Fibroblast of skin of back (primary cell): ENCODE data around the gene SLC22A3.
"Not testable (repeated sequence)": the region's sequence is repeated elsewhere in the genome, so short reads cannot be mapped to it uniquely, and the experiment has no call there.

ENCODE experiments used
- DNase-seq: peaks from one replicate; pipeline ENCODE4 v3.0.0-alpha.2; 2013

Gene SLC22A3

GRCh38 chr6:160449787-160450186 is 101.6 kb downstream of the SLC22A3 start:
- not testable (repeated sequence) for DNase-seq

DNA sequence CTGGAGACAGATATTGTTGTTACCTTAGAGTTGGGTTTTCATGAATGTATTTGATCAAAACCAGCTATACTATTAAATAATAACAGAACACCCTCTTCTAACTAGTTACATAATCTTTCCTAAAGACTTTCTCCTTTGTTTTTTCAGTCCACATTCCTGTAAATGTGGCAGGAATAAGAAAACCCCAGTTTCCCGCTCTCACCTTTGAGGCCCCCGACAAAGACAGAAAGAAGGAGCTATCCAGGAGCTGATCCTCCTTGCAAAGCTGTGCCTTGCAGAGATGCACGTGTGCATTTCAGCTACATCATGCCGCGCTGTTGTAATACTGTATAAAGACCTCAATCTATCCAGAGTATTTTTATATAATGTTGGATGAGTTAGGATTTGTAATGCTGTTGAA is 102.7 kb downstream of the SLC22A3 start:
- no peak for DNase-seq

GRCh38 chr6:160454303-160454702 is 106.1 kb downstream of the SLC22A3 start:
- no peak for DNase-seq

- DNase-seq: no peak
Measured at GRCh38 chr6:160455081-160455480, 106.9 kb downstream of the SLC22A3 start.

GRCh38 chr6:160455541-160456213 is 107.5 kb downstream of the SLC22A3 start:
- DNase-seq: peak; percentile 46

DNA sequence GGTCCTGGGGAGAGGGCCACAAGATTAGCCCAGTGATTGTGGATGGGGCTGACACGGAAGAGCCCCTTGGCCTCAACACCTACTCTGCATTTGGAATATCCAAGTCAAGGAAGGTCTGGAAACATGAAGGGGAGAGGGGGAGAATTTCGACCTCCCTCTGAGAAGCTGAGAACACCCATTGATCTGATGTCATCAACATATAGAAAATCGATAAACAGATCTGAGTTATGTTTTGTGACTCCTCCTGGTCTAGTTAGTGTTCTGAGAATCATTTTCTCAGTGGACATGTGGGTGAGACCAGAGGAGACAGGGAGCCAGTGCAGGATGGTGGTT is 108.0 kb downstream of the SLC22A3 start:
- DNase-seq: no peak

GRCh38 chr6:160457823-160458222 is 109.6 kb downstream of the SLC22A3 start:
- DNase-seq: no peak

DNA sequence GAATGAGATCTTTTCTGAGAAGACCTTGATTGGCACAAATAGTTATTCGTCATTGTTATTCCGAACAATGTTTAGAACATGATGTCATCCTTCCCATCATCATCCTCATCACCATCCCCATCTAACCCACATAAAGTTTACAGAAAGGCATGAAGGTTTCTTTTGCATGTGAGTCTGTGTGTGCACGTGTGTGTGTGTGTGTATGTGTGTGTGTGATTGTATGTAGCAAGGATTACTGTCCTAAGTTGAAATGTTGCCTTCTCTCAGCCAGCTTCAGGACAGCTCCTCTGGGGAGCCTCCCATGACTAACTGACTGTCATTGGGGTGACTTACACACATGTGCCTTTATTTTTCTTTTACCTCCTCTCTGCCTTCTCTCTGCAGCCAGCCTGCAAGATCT is 113.5 kb downstream of the SLC22A3 start:
- DNase-seq: peak; percentile 33

DNA sequence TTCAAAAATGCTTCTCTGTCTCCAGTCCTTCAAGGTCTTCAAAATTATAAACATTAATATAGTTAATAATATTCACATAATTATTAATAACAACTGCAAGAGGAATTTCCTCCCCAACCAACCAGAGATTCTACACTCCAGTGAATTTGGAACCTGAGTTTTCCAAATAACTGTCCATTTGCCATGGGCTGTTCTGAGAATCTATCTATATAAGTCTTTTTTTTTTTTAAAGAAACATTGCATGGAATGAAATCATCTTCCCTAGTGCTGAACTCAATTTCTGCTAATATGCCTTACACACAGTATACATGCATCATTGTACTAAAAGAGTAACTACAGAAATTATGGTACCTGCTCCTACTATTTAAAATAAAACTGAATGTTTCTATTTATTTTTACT is 113.9 kb downstream of the SLC22A3 start:
- no peak for DNase-seq

DNA sequence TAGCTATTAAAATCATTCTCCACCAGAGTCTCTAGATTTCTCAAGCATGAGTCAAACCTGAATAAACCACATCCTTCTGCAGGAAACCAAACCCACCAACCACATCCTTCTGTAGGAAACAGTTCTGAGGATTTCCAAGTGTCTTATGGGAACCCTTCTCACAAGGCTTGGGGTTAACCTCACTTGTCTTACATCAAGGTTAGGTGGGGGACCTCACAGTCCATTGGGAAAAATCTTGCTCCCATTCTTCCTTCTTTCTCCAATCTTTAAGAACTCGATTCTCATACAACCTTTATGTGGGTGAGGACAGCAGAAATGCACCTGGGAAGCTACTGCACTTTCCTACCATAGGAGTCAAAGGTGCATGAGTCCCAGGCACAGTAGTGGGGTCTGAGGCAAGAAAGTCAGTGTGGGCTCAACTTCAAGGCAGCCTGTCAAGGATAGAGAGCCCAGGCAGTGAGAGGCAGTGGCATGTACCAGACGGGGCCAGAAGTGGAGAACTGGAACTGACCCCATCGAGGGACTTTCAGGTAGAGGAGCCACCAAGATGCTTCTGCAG is 114.5 kb downstream of the SLC22A3 start:
- peak; percentile 90 for DNase-seq

GRCh38 chr6:160464744-160465143 is 116.6 kb downstream of the SLC22A3 start:
- DNase-seq: no peak

- not testable (repeated sequence) for DNase-seq
Measured at GRCh38 chr6:160467261-160467871, 119.2 kb downstream of the SLC22A3 start.

DNA sequence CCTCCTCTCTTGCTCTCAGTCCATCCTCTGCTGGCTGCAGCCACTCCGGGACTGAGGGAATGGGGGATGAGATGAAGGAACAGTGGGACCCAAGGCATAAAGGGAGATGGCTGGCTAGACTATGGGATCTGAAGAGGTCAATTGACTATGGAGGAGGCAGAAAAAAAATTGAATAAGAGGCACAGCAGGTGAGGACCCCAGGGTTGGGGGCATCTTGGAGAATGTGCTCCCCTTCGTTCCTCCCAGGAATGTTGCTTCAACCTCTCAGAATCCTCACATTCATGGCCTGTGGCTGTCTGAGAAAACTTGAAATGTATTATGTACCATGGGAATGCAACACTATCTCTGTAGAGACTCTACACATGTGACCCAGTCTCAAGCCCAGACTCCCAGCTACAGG is 121.0 kb downstream of the SLC22A3 start:
- DNase-seq: no peak

DNA sequence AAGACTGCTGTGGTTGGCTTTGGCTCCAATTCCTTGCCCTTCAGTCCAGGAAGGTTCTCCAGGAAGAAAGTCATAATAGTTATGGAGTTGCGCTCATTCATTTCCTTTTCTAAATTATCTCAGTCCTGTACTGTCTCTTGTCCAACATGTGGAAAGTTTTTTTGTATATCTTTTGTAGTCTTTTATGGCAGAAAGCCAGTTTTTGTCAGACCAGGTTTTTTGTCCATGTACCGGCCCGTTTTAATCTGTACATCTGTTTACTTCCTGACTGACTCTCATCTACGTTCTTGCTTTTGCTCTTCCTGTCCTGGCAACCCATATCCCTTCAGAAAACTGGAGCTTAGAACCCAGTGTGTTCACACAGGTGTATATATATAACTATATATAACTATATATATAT is 127.9 kb downstream of the SLC22A3 start:
- DNase-seq: not testable (repeated sequence)

- not testable (repeated sequence) for DNase-seq
Measured at GRCh38 chr6:160477072-160477471, 128.9 kb downstream of the SLC22A3 start.

DNA sequence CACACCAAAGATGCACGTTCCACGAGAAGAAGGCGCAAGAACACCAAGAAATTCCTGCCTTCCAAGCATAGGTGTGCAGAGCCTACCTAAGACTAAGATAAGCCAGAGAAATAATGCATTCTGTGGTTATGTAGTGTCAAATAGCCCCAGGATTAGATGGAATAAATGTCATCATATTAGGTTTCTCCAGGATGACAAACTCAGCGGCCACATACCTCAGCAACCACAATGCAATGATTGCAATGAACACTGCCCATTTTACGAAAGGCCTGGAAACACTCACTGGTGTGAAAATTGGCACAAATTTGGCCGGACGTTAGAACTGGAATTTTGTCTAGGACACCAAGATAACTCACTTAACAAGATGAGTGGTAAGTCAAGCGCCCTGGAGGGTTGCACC is 129.7 kb downstream of the SLC22A3 start:
- no peak for DNase-seq

DNA sequence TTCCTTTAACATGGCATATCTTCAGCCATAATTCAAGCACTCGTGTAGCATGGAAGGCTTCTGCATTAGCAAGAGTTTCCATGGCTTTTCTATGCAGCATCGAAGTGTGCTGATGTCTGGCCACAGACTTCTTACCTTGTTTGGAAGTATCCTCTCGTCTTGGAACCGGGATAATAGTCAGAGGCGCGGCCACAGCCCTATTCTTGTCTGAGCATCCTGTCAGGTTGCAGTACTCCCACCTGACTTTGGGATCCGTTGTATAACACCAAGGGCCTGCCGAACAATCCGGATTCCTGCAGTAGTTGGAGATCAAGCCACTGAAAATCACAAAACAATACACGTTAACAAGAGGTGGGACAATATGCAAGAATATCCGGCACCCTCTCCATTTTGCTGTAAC is 138.9 kb downstream of the SLC22A3 start:
- DNase-seq: no peak

GRCh38 chr6:160489091-160489490 is 140.9 kb downstream of the SLC22A3 start:
- DNase-seq: no peak

DNA sequence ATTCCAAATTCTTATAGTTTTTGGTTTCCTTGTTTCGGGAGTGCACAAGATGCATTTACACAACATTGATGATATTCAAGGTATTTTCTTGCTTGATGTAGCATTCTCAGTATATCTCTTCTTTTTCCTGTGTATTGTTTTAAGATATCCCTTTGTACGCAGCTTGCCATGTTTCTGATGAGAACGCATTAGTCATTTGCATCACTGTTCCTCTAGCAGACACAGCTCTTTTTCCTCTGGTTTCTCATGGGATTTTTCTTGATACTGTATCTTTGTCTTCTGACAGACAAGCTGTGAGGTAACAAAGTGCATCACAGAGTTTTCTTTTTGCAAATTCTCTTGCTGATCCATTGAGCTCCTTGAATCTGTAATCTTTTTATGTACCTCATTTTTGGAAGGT is 146.4 kb downstream of the SLC22A3 start:
- no peak for DNase-seq

DNA sequence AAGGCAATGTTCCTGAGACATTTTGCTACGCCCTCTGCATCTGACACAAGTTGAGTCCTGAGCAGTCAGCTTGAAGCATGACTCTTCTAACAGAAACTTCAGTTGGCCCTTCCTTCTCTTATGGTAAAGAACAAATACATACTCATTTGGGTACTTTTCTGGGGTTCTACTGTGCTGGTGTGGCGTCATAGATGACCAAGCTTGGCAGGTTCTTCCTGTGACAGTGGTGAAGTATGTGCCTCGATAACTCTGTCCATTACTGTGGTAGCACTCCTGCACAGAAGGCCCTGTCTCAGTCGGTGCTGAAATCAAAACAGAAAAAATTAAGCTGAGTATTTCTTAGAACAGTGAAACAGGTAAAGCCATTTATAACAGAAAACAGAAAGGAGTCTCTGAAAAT is 152.5 kb downstream of the SLC22A3 start:
- no peak for DNase-seq
